Medulla oblongata (tissue), 1 donor: ENCODE results near the gene ANKDD1B.
"Not testable (repeated sequence)": the region's sequence is repeated elsewhere in the genome, so short reads cannot be mapped to it uniquely, and the experiment has no call there.

Source experiments
- DNase-seq: peaks from one replicate; pipeline ENCODE4 v3.0.0-alpha.2; 2015; ENCODE audit errors: extremely low spot score

Gene ANKDD1B

DNA sequence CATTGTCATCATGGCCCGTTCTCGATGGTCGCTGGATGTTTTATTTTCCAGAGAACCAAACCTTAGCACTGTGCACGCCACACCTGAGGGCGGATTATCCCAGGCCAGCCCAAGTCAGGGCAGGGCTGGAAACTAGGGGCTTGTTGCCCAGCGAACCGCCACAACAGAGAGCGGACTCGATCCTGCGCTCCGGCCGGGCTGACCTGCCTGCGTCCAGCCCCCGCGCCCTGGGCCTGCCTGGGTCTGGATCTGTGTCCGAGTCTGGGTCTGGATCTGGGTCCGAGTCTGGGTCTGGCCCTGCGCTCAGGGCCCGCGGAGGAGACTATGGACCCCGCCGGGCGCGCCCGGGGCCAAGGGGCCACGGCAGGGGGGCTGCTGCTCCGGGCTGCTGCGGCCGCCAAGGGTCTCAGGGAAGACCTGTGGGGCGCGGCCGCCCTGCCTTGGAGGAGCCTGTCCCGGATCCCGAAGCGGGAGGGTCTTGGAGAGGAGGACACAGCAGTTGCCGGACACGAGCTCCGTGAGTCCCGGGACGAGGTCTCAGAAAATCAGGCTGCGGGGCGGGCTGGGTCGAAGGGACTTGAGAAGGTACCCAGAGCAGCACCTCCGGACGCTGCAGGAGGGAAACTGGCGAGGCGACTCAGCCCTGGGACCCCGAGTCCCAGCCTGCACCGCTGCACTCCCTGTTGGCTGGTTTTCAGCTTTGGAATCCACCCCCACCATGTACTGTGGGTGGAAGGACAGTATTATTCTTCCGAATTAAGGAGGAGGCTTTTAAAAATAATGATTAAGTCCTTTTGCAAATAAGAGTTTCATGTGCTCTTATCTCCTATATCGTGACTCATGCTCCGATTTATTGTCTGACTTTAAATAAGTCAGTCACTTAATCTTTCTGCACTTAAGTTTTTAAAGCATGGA, at the start of gene ANKDD1B:
Gene ANKDD1B, plus strand, starts transcription at position 143 of the 915 bp plus-strand sequence. Its CDS starts 182 bp downstream, at position 325.
- peak; percentile 7 for DNase-seq

DNA sequence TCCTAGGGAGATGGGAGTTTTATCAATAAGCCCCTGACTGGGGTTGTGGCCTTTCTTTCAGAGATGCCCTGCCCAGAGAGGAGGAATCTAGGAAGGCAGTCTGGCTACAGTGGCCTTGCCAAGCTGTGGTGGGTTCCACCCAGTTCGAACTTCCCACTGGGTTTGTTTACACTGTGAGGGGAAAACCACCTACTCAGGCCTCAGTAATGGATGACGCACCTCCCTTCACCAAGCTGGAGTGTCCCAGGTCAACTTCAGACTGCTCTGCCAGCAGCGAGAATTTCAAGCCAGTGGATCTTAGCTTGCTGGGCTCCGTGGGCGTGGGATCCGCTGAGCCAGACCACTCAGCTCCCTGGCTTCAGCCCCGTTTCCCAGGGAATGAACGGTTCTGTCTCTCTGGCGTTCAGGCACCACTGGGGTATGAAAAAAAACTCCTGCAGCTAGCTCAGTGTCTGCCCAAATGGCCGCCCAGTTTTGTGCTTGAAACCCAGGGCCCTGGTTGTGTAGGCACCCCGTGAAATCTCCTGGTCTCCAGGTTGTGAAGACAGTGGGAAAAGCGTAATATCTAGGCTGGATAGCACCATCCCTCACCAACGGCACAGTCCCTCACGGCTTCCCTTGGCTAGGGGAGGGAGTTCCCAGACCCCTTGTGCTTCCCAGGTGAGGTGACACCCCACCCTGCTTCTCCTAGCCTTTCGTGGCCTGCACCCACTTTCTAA, 45.1 kb upstream of the ANKDD1B start:
- DNase-seq: not testable (repeated sequence)

DNA sequence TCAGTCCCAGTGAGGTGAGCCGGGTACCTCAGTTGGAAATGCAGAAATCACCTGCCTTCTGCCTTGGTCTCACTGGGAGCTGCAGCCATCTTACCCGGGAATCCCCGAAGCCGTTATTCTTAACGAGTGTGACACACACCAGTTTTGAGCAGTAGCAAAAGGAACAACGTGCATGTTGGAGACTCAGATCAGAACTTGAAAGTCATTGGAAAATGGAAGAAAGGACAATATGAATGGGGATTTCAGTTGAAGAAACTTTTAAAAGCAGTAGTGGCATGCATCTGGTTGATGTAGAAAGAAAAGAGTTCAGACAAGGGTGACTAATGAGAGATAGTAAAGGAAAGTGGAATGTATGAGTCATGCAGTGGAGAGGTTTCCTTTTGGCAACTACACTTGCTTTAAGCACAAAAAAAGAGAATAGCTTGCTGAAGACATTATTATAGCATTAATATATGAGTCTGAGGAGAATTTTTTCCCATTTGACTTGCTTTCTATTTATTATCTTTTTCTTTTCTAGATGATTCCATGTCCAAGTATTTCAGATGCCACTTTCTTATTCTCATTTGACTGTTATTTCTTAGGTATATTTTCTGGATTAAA, 44.4 kb upstream of the ANKDD1B start:
- no peak for DNase-seq

DNA sequence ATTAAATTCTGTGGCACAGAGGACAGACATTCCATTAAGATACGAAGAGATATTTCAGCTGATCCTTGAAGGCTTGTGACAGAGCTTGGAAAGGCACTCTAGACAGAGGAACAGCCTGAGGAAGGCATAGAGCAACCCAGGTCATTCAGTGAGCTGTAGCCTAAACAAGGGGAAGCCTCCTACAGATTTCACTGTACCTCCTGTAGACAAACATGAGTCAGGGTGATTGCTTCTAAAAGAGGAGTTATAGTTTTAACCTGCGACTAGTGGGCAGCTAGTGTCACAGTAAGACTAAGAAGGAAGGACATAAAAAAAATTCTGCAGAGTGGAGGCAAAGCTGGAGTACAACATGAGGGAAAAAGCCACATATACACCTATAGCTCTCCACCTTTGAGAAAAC, 43.5 kb upstream of the ANKDD1B start:
- DNase-seq: no peak

DNA sequence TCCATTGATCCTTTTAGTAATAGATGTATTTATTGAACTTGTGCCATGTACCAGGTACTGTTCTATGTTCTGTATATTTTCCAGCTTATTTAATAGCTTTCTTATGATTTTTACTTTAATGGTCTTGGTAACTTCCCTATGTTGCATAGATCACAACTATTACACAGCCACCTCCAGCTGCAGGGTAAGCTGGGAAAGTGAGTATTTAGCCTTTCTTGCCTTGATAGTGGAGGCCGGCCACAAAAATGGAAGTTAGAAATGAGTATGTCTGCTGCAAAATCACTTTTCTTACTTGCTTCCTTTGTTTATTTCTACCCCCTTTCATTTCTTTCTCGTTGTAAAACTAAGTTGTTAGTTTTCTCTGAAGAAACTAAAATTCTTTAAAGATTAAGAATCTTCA, 43.1 kb upstream of the ANKDD1B start:
- no peak for DNase-seq

DNA sequence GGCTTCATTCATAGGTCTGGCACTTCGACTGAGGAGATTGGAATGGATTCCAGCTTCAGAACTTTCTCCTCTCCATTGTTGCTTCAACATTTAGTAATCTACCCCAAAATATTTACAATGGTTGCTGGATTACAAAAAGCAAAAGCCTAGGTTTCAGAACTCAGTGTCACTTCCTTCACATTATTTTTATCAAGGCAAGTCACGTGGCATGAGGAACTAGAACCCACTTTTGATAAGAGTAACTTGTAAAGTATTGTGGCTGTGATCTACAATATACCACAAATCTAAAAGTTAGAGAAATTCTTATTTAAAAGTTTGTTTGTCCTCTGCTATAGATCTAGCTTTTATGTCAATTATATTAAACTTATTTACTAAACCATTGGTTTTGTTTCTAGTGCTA, 39.7 kb upstream of the ANKDD1B start:
- DNase-seq: peak; percentile 43

DNA sequence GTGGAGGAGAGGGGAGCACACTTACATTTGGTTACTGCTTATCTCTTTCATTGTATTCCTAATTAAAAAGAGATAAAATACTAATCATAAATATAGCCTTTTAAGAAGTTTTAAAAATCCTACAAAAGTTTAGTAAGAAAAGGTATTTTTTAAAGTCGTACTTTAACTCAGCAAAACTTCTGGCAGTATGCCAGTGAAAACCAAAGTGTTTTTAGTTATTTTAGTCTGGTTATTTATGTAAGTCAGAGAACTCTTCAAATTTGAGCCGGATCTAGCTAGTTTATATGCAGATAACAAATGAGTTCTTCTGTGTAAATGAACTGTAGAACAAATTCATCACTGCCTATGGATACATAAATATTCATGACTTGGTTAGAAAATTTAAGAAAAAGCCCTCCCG, 36.5 kb upstream of the ANKDD1B start:
- DNase-seq: peak; percentile 17

DNA sequence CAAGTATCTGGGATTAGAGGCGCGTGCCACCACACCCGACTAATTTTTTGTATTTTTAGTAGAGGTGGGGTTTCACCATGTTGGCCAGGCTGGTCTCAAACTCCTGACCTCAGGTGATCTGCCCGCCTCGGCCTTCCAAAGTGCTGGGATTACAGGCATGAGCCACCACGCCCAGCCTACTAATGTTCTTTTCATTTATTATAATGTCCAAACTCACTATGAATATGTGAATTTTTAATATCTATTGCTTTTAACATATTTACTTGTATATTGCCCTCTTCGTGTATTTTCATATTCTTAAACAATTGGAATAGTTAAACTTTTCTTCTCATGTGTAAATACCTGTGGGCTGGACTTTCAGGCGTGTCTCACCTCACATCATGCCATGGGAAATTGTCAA, 33.0 kb upstream of the ANKDD1B start:
- DNase-seq: not testable (repeated sequence)

DNA sequence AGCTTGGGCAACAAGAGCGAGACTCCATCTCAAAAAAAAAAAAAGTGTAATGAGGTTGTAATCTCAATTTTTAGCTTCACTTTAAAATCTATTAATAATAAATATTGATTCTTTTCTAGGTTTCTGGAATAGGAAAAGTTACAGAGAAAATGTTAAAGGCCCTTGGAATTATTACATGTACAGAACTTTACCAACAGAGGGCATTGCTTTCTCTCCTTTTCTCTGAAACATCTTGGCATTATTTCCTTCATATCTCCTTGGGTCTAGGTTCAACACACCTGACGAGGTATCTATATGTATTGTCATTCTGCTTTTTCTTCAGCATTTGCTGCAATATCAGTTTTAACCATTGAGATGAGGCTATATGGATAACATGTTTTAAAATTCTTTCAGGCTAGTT, 26.6 kb upstream of the ANKDD1B start:
- no peak for DNase-seq

DNA sequence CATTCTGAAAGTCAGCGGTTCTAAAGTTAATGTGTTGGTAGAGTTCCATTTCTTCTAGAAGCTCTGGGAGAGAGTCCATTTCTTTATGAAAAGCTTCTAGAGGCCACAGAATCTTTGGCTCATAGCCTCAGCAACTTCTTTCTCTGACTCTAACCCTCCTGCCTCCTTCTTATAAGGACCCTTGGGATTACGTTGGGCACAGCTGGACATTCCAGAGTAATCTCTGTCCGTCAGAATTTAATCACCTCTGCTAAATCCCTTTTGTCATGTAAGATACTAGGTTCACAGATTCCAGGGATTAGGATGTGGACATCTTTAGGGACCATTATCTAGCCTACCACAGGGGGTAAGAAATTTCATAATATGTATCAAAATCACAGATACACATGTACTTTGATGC, 22.6 kb upstream of the ANKDD1B start:
- DNase-seq: no peak

DNA sequence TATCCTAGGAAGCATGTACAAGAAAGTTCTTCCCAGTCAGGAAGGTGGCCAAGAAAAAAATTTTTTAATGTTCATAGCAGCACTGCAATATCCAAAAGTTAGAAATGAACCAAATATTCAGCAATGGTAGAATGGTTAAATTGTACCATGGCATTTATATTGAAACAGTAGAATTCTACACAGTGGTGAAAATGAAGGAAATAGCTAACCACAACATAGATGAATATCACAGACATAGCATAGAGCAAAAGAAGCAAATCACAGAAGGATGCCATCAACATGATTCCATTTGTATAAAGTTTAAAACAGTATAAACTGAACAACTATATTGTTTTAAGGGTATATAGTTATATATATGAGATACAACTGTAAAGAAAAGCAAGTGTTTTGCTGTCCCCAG, 10.7 kb upstream of the ANKDD1B start:
- DNase-seq: no peak

DNA sequence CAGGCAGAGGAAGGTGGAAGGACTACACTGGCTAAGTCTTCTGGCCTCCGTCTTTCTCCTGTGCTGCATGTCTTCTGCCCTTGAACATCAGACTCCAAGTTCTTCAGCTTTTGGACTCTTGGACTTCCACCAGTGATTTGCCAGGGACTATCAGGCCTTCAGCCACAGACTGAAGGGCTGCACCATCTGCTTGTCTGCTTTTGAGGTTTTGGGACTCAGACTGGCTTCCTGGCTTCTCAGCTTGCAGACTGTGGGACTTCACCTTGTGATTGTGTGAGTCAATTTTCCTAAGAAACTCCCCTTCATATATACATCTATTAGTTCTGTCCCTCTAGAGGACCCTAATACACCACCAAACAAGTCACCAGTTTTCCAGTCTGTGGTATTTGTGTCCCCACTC, 9.7 kb upstream of the ANKDD1B start:
- no peak for DNase-seq

DNA sequence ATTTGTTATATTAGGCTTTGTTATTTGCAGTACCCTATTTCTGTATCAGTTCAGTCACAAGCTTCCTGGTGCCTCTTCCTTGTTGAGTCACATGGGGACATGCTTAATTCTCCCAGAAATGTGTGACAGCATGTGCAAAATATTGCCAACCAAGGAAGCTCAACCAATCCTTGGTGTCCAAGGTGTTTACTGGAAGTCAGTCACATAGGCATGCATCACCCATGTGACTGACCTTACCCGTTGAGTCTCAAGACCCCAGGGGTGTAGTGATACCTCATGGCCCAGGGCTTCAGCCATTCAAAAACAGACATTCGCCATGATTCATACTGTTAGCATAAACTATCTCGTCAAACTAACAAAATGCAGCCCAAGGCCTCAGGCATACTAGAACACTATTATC, 9.3 kb upstream of the ANKDD1B start:
- DNase-seq: no peak

DNA sequence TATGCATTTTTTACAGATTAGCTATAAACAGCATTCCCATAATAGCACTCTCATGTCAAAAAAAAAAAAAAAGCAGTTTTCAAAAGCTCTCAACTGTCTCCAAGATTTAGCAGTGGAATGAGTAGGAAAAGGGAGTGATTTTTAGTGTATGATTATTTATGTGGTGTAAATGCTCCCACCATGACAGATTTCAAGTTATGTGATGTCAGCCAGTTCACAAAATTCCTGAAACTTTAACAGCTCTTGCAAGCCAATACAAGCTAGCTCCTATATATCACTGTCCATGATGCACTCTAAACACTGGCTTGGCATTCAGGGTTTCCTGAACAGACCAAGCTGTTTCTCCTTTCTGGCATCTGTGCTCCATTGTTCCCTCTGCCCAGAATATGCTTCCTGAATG, 7.9 kb upstream of the ANKDD1B start:
- peak; percentile 28 for DNase-seq

DNA sequence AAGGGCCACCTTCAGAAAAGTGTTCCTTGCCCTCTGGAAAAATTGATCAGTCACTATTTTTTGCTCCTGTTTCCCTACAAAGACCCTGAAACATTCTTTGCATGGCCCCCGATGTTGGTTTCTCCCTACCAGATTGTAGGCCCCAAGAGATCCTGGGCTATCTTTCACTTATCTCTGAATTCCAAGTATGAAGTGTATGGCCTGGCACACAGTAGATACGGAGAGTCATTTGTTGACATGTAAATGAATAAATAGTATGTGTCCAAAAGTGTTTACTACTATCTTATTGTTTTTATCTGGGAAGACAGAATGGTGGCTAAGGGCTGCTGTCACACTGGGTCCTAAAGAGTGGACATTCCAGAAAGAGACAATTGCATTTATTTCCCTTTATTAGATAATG, 7.4 kb upstream of the ANKDD1B start:
- no peak for DNase-seq

DNA sequence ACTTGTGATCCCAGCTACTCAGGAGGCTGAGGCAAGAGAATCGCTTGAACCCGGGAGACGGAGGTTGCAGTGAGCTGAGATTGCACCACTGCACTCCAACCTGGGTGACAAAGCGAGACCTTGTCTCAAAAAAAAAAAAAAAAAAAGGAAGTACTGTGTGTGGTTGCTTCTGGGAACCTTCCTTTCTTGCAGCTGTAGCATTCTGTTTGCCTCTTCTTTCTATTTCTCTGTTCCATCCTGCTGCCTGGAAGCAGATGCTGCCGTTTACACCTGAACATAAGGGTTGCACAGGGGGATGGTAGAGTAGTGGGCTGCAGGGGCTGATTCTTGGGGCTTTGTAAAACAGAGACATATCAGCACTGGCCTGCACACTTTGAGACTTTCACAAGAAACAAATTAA, 3.9 kb upstream of the ANKDD1B start:
- DNase-seq: not testable (repeated sequence)

DNA sequence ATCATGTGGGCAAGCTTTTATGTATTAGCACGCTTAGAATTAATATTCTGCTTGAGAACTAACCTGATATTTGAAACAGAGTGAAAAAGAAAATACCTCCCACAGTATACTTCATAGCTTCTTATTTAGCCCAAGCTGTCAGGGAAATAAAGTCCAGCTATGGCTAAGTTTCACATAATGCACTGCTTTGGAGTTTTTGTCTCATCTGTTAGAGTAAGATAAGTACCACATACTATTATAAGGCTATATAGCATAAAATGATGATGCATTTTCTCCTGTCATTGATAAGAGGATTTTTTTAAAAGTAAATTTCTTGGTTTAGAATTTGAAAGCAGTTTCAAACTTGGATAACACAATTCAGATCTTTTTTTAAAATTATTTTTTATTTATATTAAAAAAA, 2.4 kb upstream of the ANKDD1B start:
- no peak for DNase-seq

DNA sequence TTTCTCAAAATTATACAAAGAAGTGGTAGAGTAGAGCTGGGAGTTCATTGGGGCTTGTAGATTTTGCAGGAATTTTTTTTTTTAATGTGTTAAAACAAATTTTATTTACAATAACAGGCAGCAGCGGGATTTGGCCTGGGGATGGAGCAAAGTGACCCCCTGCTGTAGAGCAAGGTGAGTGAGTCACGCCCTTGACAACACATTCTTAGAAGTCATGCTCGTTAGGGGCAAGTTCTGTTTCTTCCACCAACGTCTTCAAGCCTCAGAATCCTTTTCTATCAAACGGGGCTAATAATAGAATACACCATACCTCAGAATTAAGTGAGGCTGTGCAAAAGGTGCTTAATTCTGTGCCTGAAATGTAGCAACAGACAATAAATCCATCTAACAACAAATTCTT, 1.1 kb upstream of the ANKDD1B start:
- no peak for DNase-seq

DNA sequence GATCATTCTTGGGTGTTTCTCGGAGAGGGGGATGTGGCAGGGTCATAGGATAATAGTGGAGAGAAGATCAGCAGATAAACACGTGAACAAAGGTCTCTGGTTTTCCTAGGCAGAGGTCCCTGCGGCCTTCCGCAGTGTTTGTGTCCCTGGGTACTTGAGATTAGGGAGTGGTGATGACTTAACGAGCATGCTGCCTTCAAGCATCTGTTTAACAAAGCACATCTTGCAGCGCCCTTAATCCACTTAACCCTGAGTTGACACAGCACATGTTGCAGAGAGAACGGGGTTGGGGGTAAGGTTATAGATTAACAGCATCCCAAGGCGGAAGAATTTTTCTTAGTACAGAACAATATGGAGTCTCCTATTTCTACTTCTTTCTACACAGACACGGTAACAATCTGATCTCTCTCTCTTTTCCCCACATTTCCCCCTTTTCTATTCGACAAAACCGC, 368 bp upstream of the ANKDD1B start:
- DNase-seq: not testable (repeated sequence)

DNA sequence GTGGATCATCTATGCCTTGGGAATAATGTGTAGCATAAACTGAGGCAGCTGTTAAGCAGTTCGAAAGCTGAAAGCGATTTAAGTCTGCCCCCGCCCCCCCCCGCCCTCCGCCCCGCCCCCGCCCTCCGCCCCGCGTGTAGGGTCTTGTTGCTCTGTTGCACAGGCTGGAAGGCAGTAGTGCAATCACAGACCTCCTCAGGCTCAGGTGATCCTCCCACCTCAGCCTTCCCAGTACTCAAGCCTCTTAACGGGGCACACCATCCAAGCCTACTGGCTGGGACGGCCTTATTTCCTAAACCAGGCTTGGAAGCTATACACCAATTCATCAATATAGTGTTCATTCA, 945 bp downstream of the ANKDD1B start:
- no peak for DNase-seq

DNA sequence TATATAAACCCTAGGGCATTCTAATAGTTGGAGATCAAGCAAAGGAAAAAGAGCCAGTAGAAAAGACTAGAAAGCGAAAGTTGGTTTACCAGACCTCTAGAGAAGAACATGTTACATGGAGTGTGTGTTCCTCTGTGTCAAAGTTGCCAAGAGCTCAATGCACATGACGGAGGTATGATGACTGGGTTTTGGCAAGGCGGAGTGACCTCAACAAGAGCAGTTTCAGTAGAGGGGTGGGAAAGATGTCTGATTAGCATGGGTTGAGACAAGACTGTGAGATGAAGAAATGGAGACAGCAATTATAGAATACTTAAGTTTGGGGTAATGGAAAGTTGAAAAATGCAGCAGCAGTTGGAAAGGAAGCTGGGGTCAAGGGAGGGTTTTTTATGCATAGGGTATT, 1.6 kb downstream of the ANKDD1B start:
- no peak for DNase-seq

DNA sequence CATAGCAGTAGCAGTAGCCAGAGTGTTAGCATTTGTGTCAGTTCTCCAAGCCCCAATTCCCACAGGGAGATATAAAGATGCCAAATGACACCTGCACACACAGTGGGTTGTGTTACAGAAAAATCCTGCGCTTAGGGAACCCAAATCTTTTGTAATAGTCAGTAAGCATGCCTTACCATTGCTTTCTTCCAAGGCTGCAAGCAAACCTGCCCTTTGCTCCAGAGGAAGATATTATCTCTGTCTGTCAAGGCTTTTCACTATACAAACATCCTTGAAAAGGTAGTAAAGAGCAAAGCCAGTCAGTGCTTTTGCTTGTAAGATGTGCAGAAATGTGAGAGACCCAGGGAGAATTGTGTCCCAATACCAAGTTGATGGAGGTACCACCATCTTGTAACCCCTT, 2.9 kb downstream of the ANKDD1B start:
- no peak for DNase-seq
